Skin of body (tissue), 2 donors: Measurements from ENCODE around the gene RGS14. TPM values are rescaled to one million over a fixed set of nuclear protein-coding genes. Genes with fewer than 3 reads are reported as not detected.
A peak's percentile ranks its signal among the peaks of the same experiment; 100 is the strongest.
"Not testable (repeated sequence)": the region's sequence is repeated elsewhere in the genome, so short reads cannot be mapped to it uniquely, and the experiment has no call there.

Experiments
- DNase-seq: peaks from one replicate; lab custom pipeline; 2025; lab: John Stamatoyannopoulos, UW
- total RNA-seq: library from RNA; depleted of rRNA; stranded (reverse); fragments of >200 nt; gene quantifications from one replicate; pipeline ENCODE4 v1.2.3, GENCODE V29; 2014

RGS14 gene
- total RNA-seq, 1 donor from 2014 or later, result 13.7 TPM

DNA sequence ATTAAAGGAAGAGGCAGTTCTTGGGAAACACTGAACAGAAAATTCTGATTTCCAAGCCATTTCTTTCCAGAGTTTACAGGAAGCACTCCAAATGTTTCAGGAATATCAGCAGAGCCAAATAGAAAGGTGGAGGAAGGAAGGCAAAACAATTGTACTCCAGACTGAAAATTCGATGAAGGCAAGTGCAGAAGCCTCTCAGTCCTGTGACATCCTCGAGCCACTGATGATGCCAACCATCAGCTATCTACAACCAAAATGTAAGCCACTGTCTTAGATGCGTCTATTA, 8.4 kb upstream of the RGS14 start:
- no peak for DNase-seq

DNA sequence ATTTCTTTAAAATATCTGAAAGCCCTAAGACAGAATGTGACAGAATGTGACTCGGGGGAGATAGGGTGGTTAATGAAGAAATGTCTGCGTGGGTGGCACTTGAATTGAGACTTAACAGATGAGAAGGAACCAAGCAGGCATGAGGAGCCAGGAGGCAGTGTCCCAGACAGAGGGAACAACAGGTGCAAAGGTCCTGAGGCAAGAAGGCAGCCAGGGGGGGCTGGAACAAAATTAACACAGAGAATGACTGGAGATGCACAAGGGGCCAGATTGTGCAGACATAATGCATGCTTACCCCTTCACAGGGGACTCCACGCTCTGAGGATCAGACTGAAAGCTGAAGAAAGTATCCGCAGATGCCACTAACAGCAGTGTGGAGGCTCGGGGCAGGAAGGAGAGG, 8.0 kb upstream of the RGS14 start:
- DNase-seq, result no peak

DNA sequence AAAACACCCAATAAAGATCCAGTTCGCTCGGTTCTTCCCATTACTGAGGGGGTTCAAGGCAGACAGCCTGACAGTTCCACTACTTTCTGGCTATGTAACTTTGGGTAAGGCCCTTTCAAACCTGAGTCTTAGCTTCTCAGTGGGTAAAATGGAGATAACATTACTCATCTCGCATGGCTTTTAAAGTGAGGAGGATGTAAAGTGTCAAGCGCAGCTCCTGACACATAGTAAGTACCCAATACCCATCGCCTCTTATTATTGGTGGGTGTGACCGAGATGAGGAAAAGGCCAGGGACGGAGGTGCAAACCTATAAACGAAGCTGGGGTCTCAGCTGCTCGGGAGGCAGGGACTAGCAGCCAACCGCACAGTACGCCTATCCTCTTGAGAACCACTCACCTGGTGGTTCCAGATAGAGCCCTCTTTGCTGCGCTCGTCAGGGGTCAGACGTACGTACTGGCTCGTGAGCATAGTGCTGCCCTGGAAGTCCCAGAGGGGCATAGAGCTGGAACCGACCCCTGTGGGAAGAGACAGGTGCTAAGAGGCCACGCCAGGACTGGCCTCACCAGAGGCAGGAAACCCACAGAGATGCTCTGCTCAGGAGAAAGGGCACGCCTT, 6.8 kb upstream of the RGS14 start:
- no peak for DNase-seq

DNA sequence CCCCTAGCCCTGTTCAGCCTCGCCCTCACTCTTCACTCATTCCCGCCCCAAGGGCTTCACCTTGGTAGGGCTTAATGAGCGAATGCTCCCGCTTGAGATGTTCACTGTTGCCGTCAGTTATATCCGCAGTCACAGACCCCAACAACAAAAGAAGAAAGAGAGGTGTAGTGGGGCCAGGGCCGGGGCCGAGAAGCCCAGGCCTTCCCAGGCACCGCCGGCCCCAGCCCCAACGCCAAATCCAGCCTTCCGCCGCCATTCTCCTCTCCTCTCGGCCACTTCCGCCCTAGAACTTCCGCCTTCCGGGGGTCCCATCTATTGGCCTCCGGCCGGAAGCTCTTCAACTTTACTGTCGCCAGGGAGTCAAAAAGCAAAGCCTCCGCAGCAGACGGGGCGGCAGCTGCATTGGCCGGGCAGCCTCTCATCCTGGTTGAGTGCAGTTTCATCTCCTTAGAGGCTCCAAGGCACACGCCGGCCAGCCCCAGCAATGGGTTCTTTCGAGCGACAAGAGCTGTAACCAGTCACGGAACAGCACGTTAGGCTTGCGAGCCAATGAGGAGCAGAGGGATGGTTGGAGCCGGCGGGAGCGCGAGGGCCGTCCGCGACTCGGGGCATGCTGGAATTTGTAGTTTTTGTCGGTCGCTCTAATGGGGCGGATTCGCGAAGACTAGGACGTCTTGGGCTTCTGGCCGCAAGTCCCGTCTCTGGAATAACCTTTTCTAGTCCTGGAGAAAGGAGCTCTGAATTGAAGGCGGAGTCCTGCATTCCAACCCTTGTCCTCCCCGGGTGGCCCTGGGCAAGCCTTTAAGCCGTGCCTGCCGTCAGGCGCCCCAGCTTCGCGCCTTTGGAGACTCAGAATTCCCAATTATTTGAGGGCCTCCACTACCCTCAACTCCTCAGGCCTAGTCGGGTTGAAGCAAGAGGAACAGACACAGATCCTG, 6.1 kb upstream of the RGS14 start, which contains the start of gene LMAN2:
Gene LMAN2, minus strand, starts transcription at position 277 of the 938 bp plus-strand sequence. Its CDS starts 21 bp downstream, at position 256.
- DNase-seq, result peak; percentile 98

DNA sequence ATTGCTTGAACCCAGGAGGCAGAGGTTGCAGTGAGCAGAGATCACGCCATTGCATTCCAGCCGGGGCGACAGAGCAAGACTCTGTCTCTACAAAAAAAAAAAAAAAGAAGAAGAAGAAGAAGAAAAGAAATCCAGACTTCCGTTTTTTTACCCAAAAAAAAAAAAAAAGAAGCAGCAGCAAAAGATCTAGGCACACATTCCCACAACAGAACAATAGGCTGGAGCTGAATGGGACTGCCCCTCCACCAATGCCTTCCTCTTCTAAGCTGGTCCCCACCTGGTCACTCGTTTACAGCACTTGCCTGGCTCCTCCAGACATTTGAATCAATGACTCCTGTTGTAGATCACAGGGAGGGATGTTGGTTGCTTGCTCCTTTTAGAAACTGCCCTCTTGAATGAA, 4.6 kb upstream of the RGS14 start:
- DNase-seq, result no peak

DNA sequence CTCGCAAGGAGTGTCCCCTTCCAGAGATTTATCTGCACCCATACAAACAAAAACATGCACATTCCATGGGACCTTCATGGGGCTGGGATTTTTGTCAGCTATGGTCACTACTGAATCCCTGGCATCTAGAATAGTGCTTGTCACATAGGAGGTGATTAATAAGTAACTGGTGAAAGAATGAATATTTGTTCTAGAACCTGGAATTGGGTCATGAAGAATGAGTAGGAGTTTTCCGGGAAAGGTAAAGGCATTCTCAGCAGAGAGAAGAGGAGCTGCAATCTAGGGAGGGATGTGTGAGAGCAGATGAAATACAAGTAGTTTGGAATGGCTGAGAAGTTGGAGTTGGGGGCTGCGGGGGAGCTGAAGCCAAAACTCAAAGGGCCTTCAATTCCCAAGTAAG, 3.5 kb upstream of the RGS14 start:
- DNase-seq, result no peak

DNA sequence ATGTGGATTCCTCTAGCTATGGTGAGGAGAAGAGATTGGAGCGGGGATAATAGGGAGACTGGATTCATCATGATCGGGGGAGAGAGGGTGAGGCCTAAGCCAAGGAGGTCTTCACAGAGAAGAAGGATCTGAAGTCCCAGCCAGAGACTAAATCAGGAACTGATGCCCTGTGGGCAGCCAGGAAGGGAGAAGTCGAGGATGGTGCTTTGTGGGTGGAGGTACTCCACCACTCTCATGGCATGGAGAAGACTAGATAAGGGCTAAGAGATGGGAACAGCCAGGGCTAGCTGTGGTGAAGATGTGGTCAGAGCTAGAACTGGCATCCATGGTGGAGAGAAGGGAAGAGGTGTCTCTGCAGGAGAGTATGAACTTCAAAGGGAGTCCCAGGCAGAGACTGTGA, 3.0 kb upstream of the RGS14 start:
- DNase-seq, result no peak

DNA sequence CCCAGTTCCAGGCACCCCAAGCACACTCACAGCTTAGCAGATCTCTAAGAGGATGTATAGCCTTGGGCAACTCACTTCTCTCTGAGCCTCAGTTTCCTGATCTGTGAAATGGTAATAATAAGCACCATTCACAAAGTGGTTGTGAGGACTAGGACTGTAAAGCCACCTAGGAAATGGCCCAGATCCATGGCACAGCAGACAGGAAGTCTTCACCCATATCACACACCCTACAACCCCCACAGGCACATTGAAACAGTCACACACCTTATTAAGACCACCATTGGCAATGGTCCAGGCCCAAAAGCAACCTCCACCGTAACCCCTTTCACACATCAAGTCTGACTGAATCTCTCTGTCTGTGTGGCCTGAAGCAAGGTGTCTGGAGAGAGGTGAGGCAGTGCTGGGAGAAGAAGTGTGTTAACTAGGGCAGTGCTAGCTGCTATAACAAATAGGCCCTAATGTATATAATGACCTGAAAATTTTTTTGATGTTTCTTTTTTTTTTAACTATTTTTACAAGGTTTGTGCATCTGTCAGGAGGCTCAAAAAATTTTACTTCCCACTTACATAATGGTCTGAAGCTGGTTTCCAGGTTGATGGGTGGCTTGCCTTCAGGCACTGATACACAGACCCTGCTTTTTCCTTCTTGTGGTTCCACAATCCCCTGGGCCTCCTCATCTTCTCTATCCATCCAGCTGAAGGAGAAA, 2.4 kb upstream of the RGS14 start:
- no peak for DNase-seq

DNA sequence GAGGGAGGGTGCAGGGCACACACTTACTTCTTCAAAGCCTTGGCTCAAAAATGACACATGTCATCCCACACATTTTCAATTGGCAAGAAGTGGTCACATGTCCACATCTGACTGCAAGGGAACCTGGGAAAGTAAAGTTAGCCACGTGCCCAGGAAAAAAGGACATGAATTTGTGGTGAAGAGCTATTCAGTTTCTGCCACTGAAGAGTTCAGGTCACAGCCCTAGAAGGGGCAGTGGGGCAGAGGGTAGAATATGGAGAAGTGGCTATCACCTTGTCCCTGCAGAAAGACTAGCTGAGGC, 1.9 kb upstream of the RGS14 start:
- no peak for DNase-seq

DNA sequence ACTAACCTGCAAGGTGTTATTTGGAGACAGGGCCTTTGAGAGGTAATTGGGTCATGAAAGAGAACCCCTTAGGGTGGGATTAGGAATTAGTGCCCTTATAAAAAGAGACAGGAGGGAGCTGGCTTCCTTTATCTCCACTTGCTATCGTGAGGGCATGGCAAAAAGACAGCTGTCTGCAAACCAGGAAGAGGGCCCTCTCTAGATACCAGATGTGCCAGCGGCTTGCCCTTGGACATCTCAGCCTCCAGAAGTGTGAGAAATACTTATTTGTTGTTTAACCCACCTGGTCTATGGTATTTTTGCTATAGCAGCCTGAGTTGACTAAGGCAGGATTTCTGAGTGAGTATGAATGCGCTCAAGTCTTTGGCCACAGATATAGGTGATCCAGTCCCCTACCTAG, 978 bp upstream of the RGS14 start:
- DNase-seq, result no peak

DNA sequence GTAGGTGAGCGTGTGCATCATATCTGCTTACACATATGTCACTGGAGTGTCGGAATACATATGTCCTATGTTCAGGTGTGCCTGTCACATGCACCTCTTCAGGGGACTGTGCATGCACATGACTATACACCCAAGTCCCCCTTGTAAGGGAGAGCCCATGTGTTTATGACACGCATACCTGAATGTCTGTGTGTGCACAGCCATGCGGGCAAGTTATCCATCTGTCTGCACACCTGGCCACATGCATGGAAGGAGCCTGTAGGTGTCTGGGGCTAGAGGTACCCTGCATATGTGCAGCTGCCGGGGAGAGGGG, 622 bp upstream of the RGS14 start:
- DNase-seq, result no peak

DNA sequence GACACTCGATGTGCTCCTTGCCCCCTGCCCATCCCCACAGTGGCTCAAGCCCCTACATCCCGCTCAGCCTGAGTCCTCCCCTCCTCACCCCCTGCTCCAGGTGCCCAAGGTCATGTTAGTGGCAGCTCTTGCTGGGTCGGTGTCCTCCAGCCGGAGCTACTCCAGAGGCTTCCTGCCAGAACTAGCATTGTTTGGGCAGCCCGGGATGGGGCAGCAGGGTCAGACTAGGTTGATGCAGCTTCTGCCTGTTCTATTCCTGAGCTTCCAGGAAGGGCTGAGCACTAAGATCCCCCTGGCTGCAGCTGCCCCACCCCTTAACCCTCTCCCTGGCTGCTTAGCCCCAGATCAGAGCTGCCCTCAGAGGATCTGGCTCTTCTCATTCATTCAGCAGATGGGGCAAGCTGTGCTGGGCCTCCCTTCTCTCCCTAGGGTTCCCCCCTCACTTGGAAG, 671 bp downstream of the RGS14 start:
- no peak for DNase-seq

DNA sequence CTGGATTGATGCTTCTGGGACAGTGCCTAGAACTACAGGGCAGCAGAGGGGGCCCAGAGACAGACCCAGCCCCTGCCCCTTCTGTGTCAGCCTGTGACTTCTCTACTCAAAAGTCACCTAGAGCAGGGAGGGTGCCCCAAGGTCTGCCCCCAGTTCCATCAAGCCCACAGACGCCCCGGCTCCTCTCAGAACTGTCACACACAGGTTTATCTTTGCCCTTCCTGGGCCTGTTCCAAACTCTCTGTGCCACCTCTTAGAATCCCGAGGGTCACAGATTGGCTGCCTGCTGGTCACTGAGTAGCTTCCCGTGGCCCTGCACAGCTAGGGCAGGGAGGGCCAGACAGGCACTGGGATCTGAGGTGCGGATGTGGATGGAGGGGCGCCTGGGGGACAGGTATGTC, 1.7 kb downstream of the RGS14 start:
- no peak for DNase-seq

DNA sequence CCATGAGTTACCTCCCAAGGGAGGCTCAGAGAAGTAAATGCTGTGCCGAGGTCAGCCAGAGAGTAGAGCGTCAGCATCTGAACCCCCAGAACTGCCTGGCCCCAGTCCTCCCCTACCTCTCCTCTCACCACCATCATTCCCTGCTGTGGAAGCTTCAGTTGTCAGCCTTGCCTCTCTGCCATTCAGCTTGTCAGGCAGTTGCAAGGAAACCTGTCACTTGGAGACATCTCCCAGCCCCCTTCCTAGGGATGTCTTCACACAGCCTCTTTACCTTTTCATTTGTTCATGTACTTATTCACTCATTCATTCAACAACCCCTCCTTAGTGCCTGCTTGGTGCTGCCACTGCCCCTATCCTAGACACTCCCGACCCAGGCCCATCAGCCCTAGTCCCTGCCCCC, 2.1 kb downstream of the RGS14 start:
- no peak for DNase-seq

DNA sequence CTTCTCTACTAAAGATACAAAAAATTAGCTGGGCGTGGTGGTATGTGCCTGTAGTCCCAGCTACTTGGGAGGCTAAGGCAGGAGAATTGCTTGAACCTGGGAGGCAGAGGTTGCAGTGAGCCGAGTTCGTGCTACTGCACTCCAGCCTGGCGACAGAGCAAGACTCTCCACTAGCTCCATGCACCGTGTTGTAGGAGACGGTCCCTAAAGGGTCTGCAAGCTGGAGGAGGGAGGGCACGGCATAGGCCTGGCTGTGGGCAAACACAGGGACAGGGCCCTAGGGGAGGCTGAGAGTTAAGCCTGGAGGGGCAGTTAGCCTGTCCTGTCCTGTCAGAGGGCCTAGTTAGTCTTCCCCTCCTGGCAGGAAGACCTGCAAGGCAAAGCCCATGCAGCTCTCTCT, 3.0 kb downstream of the RGS14 start:
- not testable (repeated sequence) for DNase-seq

DNA sequence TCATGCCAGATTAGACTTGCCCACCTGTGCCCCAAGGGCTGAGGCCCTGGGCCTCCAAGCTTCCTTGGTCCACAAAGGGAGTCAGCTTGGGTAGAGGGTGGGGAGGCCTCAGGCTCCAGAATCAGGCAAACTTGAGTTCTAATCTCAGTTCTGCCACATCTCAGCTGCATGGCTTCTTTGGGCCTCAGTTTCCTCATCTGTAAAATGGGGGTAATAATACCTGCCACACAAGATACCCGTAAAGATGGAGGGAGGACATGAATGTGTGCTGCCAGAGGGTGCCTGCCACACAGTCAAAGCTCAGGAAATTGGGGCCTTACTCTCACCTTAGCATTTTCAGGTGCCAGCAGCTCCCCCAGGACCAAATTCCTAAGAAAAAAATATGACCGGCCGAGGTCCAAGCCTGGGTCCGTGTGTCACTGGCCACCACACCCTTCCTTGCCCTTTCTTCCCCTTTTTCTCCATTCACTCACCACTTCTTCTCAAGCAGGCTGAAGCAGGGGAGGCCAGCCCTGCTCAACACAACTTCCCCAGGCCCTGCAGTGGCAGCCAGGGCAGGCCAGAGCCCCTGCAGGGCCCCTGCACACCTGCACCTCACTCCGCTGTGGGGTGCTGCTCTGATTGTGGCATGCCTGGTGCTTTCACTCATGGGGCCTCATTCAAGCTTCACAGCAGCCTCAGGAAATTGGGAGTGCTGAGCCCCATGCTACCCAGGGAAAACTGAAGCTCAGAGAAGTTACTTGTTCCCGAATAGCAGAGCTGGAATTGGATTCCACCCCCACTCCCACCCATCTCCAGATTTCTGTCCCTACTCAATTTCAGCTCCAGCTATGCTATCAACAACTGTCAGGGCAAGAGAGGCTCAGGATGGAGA, 3.9 kb downstream of the RGS14 start:
- DNase-seq, result no peak

DNA sequence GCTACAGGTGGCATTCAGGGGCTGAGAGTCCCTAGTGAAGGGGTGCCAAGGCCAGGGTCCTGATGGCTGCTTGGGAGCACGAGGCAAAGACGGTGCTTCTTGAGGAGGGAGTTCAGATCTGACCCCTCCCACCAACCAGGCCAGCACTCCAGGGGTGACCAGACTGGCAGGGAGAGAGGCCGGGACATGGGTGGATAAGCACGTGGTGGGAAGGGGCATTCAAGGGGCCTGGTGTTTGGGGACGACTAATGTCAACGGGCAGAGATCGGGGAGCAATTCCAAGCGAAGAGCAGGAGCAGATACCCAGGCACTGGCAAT, 4.5 kb downstream of the RGS14 start:
- DNase-seq, result no peak

DNA sequence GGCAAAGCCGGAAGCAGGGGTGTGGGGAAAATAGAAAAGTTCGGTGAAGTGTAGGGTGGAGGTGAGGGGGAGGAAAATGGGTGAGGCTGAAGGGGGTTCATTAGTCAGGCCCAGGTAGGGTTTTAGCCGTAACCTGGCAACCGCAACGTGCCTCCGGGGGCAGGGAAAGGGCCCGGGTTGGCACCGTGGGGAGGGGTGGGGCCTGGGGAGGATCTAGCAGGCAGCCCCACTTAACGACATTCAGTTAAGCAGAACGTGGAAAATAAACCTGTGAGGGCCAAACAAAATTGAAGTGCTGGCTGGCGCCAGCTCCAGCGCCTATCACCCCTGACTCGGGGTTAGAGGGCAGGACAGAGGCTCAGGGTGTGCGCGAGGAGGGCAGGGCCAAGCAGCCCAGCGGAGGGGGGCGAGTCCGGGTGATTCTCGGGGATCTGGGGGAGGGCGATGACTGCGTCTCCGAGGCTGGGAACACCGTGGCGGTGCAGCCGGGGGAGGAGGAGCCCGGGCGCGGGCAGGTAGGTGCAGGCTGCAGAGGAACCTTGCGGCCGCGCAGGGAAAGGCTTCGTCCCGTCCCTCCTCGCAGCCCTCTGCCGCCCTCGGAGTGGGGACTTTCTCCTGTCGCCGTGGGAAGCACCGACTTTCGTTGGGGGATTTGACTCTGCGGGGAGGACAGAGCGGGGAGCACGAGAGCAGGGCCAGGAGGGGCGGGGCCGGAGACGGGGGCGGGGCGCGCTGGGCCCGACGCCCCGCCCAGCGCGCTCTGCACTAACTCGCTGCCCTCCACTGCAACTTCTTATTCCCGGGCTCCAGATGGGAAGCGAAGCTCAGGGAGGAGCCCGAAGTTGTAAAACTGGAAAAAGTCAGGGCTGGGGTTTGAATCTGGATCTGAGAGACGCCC, 5.1 kb downstream of the RGS14 start:
- peak; percentile 21 for DNase-seq

DNA sequence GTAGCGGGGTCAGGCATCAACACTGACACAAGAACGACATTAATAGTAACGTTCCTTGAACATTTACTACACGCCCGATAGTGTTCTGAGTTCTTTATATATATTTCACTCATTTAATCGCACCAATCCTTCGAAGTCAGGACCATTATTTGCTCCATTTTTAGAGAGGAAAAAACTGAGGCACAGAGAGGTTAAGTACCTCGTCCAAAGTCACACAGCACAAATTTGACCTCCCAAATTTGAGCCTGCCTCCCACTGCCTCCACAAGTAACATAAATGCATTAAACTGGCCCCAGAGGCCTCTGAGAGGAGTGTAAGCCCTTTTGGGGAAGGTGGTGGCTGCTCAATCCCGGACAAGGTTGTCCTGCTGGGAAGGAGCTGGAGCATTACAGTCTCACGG, 5.8 kb downstream of the RGS14 start:
- DNase-seq, result no peak

DNA sequence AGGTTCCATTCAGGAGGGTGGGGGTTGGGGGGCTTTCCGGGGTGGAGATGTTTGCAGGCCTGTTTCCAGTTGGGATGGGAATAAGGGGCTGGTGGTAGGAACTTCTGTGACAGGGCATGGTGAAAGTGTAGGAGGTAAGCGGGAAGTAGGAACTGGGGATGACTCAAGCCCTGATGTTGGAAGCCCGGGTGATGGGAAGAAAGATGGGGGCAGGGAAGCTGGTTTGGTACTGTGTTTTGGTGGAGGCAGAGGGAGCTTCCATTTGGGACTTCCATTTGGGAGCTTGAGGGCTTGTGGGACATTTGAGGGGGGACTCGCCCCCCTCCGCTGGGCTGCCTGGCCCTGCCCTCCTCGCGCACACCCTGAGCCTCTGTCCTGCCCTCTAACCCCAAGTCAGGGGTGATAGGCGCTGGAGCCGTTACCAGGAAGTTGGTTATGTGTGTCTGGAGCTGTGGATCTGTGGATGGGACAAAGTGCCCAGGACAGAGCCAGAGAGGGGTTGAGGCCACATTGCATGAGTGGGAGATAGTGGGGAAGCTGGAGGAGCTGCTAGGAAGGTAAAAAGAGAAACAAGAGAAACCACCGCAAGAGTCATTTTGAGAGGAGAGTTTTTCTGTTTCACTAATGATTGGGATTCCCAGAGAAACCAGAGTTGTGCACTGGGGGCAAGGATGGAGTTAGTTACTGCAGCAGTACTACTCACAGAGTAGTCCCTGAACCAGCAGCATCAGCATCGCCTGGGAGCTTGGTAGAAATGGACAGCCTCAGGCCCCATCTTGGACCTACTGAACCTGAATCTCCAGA, 6.6 kb downstream of the RGS14 start:
- DNase-seq, result no peak
